GM21786 (cell line): ENCODE results near the gene PFKP.

Experiments used
- ATAC-seq: cut with Tn5 transposase; IDR thresholded peaks from one replicate; pipeline ENCODE4 v1.9.1; 2021; ENCODE audit not compliant: unreplicated experiment

Gene PFKP

DNA sequence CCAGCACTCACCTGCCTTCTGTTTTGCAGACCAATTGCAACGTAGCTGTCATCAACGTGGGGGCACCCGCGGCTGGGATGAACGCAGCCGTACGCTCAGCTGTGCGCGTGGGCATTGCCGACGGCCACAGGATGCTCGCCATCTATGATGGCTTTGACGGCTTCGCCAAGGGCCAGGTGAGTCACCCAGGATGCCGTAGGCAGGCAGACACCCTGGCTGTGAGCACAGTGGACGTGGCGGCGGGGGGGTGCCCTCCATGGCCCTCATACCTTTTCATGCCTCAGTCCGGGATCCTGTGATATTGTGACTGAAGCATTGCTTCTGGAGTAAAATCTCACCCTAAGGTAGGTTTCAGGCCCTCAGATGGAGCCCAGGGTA lies 46.0 kb downstream of the PFKP start:
- no peak for ATAC-seq

DNA sequence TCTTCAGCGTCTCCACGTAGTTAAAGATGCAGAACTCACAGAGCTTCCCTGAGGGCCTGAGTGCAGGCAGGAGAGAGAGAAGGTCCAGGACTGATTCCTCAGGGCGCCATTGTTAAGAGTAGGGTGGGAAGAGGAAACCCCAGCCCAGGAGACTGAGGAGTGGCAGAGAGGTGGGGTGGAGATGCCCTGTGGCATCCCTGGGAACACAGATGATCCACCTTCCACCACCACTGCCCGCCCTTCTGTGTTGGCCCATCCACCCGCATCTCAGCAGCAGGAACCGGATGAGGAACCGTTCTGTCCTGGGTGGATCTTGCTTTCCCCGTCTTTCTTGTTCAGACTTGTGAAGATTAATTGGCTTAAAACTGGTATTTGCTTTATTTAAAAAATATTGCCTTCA lies 48.3 kb downstream of the PFKP start:
- ATAC-seq, result no peak

DNA sequence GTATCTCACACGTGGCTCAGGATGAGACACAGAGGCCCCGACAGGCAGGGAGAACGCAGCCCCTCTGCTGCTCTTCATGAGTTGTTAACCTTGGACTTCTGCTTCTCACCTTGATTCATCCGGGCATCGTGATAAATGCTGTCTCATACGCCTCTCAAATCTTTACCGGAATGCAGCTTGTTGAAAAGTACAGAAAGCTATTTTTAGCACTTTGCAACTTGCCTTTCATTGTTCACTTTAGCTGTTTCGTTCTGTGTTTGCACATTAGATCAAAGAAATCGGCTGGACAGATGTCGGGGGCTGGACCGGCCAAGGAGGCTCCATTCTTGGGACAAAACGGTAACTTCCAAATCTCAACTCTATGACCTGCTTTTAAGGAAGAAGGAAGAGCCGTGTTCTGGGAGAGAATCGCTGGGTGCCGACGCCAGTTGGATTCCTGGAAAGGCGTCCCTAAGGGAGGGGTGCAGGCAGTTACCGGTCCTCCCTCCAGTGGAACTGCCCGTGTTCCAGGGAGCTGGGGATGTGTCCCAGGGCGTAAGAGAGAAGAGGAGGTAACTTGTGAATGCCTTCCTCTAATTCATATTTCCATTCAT lies 49.3 kb downstream of the PFKP start:
- ATAC-seq, result no peak

- ATAC-seq, result no peak
Measured at GRCh38 chr10:3117486-3117885, 50.1 kb downstream of the PFKP start.

DNA sequence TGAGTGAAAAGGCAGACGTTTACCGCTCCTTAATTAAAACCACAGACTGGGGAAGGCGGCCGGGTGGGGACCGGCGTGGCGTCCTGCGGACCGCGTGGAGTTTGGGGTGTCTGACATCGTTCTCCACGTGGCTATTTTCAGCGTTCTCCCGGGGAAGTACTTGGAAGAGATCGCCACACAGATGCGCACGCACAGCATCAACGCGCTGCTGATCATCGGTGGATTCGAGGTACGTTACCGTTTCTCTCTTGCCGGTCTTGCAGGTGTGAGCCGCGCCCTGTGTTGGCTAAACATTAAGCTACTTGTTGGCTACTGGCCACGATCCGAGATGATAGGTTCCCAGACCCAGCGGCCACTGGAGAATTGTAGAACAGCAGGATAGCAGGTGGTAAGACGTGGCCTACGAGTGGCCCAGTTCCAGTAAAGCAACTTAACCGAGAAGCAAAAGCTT lies 51.3 kb downstream of the PFKP start:
- ATAC-seq, result no peak

DNA sequence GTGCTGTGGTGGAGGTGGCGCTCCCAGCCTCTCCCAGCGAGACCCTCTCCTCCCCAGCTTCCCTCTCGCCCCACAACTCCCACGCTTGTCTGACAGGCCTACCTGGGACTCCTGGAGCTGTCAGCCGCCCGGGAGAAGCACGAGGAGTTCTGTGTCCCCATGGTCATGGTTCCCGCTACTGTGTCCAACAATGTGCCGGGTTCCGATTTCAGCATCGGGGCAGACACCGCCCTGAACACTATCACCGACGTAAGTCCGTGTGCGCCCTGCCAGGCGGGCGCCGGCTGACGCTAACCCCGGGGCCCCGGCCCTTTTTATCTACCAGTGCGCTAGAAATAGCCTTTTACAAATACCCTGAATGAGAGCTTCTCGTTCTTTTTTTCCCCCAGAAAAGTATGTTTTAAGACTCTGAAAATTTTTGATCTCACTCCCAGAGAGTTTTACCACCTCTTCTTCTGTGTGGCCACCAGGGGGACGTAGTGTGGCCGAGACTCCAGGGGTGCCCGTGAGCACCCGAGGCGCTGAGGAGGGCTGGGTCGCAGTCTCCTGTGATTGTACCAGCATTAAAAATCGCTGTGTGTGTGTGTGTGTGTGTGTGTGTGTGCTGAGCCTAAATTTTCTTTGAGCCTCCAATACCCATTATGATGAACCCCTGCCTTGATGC lies 52.6 kb downstream of the PFKP start:
- no peak for ATAC-seq

GRCh38 chr10:3122034-3122433 lies 54.7 kb downstream of the PFKP start:
- no peak for ATAC-seq

- ATAC-seq, result no peak
Measured at GRCh38 chr10:3122486-3123205, 55.3 kb downstream of the PFKP start.

DNA sequence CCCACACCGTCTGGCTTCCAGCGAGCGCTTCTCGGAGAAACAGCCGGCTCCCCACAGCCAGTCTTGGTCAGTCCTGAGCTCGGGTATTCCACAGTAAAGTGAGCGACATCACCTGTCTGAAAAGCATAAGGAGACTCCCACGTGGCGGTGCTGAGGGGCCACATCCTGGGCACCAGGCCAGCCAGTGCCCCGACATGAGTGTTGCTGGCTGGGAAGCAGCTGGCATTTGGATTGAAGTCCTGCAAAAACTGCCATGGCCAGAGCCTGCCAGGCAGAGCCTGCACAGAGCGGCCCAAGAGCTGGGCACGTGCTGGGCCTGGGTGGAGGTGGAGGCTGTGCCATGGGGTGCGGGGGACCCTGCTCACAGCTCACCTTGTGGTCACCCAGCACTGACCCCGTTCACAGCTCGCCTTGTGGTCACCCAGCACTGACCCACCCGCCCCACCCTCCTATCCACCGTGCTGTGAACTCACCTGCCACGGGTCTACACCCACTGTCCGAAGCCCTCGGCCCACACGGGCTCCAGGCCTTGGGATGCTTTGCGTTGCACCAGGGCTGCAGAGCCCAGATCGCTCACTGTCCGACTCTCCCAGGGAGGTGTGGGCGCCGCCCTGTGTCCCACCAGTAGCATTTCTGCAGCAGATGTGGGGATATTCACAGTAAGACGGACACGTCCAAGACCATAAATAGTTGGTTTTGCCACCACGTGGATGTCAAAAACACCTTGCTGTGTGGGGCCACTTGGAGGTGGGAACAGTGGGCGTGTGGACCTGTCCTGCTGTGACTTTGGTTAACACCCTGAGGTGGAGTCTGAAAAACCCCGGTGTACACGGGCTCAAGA lies 56.4 kb downstream of the PFKP start:
- ATAC-seq, result no peak

- ATAC-seq, result no peak
Measured at GRCh38 chr10:3124412-3125175, 57.2 kb downstream of the PFKP start.

- no peak for ATAC-seq
Measured at GRCh38 chr10:3125527-3126170, 58.3 kb downstream of the PFKP start.

DNA sequence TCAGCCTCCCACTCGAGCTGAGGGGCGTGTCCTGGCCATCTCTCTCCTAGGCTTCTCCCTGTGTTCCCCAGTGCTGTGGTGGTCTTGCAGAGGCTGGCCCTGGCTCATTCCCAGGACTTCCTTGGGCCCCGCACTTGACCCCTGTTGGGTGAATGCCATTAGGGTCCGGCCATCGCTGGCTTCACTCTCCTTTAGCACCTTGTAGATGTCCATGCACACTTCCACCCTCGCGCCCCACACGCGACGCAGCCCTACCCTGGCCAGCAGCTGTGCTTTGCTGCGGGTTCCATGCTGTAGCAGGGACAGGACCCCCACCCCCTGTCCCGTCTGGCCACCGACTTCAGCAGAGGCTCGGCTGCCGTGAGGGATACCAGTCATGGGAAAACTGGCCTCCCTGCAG lies 58.9 kb downstream of the PFKP start:
- no peak for ATAC-seq

- ATAC-seq, result no peak
Measured at GRCh38 chr10:3126741-3127346, 59.5 kb downstream of the PFKP start.

GRCh38 chr10:3127921-3128320 lies 60.6 kb downstream of the PFKP start:
- no peak for ATAC-seq

DNA sequence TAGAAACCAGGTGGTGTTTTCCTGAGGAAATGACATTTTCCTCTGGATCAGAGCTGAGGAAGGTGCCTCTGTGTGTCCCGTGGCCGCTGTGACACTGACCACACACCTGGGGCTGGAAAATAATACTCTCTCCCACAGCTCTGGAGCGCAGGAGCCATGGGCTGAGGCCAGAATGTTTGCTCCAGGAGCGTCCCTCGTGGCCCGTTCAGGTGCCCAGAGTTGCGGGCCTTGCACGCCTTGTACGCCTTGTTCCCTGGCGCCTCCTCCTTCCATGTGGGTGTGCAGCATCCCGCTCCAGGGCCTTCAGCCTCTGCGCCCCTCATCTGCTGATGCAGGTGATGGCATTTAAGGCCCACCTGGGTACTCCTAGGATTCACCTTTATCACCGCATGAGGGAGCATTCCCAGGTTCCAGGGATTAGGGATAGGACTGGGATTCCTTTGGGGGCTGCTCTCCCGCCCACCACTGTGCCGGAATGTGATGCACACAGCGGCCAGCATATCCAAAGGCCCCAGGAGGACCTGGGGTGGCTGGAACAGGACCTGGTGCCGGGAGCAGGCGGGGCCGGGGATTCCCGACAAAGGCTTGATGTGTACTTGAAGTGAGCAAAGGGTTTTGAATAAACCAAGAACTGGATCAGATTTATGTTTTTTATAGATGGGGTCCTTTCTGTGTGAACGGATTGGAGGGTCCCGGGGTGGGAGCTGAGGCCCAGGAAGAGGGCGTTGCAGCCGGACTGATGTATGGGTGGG lies 61.2 kb downstream of the PFKP start:
- no peak for ATAC-seq

DNA sequence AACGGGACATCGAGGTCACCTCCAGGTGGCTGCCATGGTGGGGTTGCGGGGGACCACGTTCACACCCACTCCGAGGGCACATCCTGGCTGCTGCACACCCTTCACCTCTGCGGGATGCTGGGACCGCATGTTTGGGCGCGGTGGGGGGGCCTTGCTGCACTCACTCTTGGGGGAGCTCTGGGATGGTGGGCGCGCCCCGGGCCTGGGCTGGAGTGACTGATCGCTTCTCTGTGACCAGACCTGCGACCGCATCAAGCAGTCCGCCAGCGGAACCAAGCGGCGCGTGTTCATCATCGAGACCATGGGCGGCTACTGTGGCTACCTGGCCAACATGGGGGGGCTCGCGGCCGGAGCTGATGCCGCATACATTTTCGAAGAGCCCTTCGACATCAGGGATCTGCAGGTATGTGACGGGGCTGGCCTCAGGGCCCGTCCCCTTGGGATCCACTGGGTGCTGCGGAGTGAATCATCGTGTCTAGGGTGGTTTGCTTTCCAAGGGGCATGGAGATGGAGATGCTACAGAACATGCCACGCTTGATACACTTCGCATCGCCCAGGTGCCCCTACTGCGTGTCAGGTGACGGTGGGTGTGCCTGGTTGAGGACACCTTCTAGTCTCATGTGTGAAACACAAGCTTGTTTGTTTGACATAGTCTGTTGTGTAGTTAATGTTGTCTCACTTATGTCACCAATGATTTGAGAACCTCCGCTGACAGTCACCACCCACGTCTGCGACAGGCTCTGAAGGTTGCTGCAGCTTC lies 62.4 kb downstream of the PFKP start:
- no peak for ATAC-seq

DNA sequence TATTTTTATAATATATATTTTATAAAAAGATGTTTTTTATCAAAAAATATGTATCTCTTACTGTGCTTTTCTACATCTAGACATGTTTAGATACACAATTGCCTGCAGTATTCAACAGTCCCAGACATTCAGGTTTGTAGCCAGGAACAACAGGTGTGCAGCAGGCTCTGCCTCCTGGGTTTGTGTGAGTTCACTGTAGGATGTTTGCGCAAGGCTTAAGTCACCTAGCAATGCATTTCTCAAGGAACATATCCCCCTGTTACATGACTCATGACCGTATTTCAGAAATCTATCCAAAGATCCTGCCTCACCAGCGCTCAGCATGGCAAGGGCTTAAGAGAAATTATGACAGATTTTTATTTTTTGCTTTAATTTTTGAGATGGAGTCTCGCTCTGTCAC lies 63.8 kb downstream of the PFKP start:
- ATAC-seq, result no peak
